ENCODE measurements around the gene EPB41L2.

The EPB41L2 gene

GRCh38 chr6:130985115-130985514, 77.9 kb downstream of the EPB41L2 start:
- TF ChIP-seq CTCF (conservative IDR thresholded peaks at IDR 0.05; ENCODE audit: low read depth, low read length): no peak
- Histone ChIP-seq H3K36me3 (ENCODE audit: insufficient read depth) (no peaks in the 10 kb centered on the region), H3K79me2 (ENCODE audit: insufficient read depth, low read depth) (peaks cover 5% of the 10 kb centered on the region; the same call in 1 of the 2 replicates)

GRCh38 chr6:130982941-130983456, 80.0 kb downstream of the EPB41L2 start:
- H3K4me1 ChIP-seq (ENCODE audit: low read depth, poor library complexity, severe bottlenecking): peaks cover 29% of the 10 kb centered on the region
- H3K4me3 ChIP-seq (IDR thresholded peaks at IDR 0.05; ENCODE audit: insufficient read depth, low read depth, low read length): no peak overlapping the region
- peak overlapping the region; percentile 37; the same call in 1 of the 2 replicates for H3K4me2 ChIP-seq
- H2AFZ ChIP-seq (ENCODE audit: low read depth): no peak overlapping the region
- no peaks in the 10 kb centered on the region for H3K27me3 ChIP-seq (ENCODE audit: insufficient read depth, low read depth)
- peaks cover 5% of the 10 kb centered on the region; the same call in 1 of the 2 replicates for H3K79me2 ChIP-seq (ENCODE audit: insufficient read depth, low read depth)
- H3K36me3 ChIP-seq (ENCODE audit: insufficient read depth): no peaks in the 10 kb centered on the region
- TF ChIP-seq CTCF (conservative IDR thresholded peaks at IDR 0.05; ENCODE audit: low read depth, low read length): no peak
- no peak overlapping the region for H3K9ac ChIP-seq
- 0 out of 2 replicates have a peak, but pooled peaks cover 5% of the 10 kb centered on the region for H4K20me1 ChIP-seq (ENCODE audit: insufficient read depth)
- no peak overlapping the region for H3K27ac ChIP-seq

More at GRCh38 chr6:130985115-130985514, 77.9 kb downstream of the EPB41L2 start:
- Histone ChIP-seq H3K9ac (no peak overlapping the region), H3K27ac (no peak overlapping the region), H3K4me3 (IDR thresholded peaks at IDR 0.05; ENCODE audit: insufficient read depth, low read depth, low read length) (no peak overlapping the region), H3K4me2 (no peak overlapping the region), H2AFZ (ENCODE audit: low read depth) (no peak overlapping the region), H3K4me1 (ENCODE audit: low read depth, poor library complexity, severe bottlenecking) (peaks cover 29% of the 10 kb centered on the region), H4K20me1 (ENCODE audit: insufficient read depth) (0 out of 2 replicates have a peak, but pooled peaks cover 5% of the 10 kb centered on the region), H3K27me3 (ENCODE audit: insufficient read depth, low read depth) (no peaks in the 10 kb centered on the region)

- peak overlapping the region; percentile 37; the same call in 1 of the 2 replicates for H3K4me2 ChIP-seq
- H3K27ac ChIP-seq: no peak overlapping the region
Observed at GRCh38 chr6:130982135-130982534, 80.9 kb downstream of the EPB41L2 start.

GRCh38 chr6:130981409-130981808, 81.6 kb downstream of the EPB41L2 start:
- H3K4me1 ChIP-seq (ENCODE audit: low read depth, poor library complexity, severe bottlenecking): peaks cover 29% of the 10 kb centered on the region
- H3K79me2 ChIP-seq (ENCODE audit: insufficient read depth, low read depth): peaks cover 5% of the 10 kb centered on the region; the same call in 1 of the 2 replicates
- TF ChIP-seq CTCF (conservative IDR thresholded peaks at IDR 0.05; ENCODE audit: low read depth, low read length): no peak
- 0 out of 2 replicates have a peak, but pooled peaks cover 5% of the 10 kb centered on the region for H4K20me1 ChIP-seq (ENCODE audit: insufficient read depth)
- no peak overlapping the region for H3K4me3 ChIP-seq (IDR thresholded peaks at IDR 0.05; ENCODE audit: insufficient read depth, low read depth, low read length)
- no peaks in the 10 kb centered on the region for H3K36me3 ChIP-seq (ENCODE audit: insufficient read depth)
- no peak overlapping the region for H3K9ac ChIP-seq
- H2AFZ ChIP-seq (ENCODE audit: low read depth): no peak overlapping the region
- H3K27me3 ChIP-seq (ENCODE audit: insufficient read depth, low read depth): no peaks in the 10 kb centered on the region
- no peak overlapping the region for H3K27ac ChIP-seq
- no peak overlapping the region for H3K4me2 ChIP-seq

More at GRCh38 chr6:130982135-130982534, 80.9 kb downstream of the EPB41L2 start:
- H3K27me3 ChIP-seq (ENCODE audit: insufficient read depth, low read depth): no peaks in the 10 kb centered on the region
- no peak overlapping the region for H3K4me3 ChIP-seq (IDR thresholded peaks at IDR 0.05; ENCODE audit: insufficient read depth, low read depth, low read length)
- H2AFZ ChIP-seq (ENCODE audit: low read depth): no peak overlapping the region
- 0 out of 2 replicates have a peak, but pooled peaks cover 5% of the 10 kb centered on the region for H4K20me1 ChIP-seq (ENCODE audit: insufficient read depth)
- TF ChIP-seq CTCF (conservative IDR thresholded peaks at IDR 0.05; ENCODE audit: low read depth, low read length): no peak
- no peaks in the 10 kb centered on the region for H3K36me3 ChIP-seq (ENCODE audit: insufficient read depth)
- no peak overlapping the region for H3K9ac ChIP-seq
- peaks cover 29% of the 10 kb centered on the region for H3K4me1 ChIP-seq (ENCODE audit: low read depth, poor library complexity, severe bottlenecking)
- peaks cover 5% of the 10 kb centered on the region; the same call in 1 of the 2 replicates for H3K79me2 ChIP-seq (ENCODE audit: insufficient read depth, low read depth)

Measured in KMS-11 (cell line).